GM23338 (cell line): ENCODE data around the gene PLEKHG5. TPM values are rescaled to one million over a fixed set of nuclear protein-coding genes. Genes with fewer than 3 reads are reported as not detected.

Experiments used
- ATAC-seq: fragments of 200-7000 bp; cut with Tn5 transposase; 3 replicates; pipeline ENCODE4 v1.9.1; 2020
- DNase-seq: peaks from one replicate; pipeline ENCODE4 v3.0.0-alpha.2; 2015; ENCODE audit warnings: low spot score
- H2AFZ ChIP-seq: fragments of 200-600 bp; sonication (generic); 2 replicates; pipeline ENCODE4 v1.8.0; 2016; ENCODE audit warnings: antibody characterized with exemption, mild to moderate bottlenecking, moderate library complexity
- H3F3A ChIP-seq: fragments of 200-600 bp; sonication (generic); replicated peaks from 2 replicates; pipeline ENCODE4 v1.8.0; 2017; ENCODE audit warnings: antibody characterized with exemption, mixed run types, low read depth
- H3K27ac ChIP-seq: fragments of 200-600 bp; sonication (generic); 2 replicates; pipeline ENCODE4 v1.6.1; 2016; ENCODE audit warnings: low read depth
- H3K27me3 ChIP-seq: fragments of 200-600 bp; sonication (generic); 2 replicates; pipeline ENCODE4 v1.8.0; 2016; ENCODE audit warnings: mild to moderate bottlenecking, mixed run types, moderate library complexity; ENCODE audit not compliant: insufficient read depth
- H3K36me3 ChIP-seq: fragments of 200-600 bp; sonication (generic); 2 replicates; pipeline ENCODE4 v1.8.0; 2016; ENCODE audit warnings: mild to moderate bottlenecking; ENCODE audit not compliant: insufficient read depth
- H3K4me1 ChIP-seq: fragments of 200-600 bp; sonication (generic); 2 replicates; pipeline ENCODE4 v1.8.0; 2016; ENCODE audit warnings: mild to moderate bottlenecking, moderate library complexity; ENCODE audit not compliant: insufficient read depth
- H3K4me2 ChIP-seq: fragments of 200-600 bp; sonication (generic); 2 replicates; pipeline ENCODE4 v1.7.1; 2017; ENCODE audit warnings: mixed run types
- H3K4me3 ChIP-seq: fragments of 200-600 bp; sonication (generic); 2 replicates; pipeline ENCODE4 v1.6.1; 2016; ENCODE audit warnings: mixed run types
- H3K79me2 ChIP-seq: fragments of 200-600 bp; sonication (generic); replicated peaks from 2 replicates; pipeline ENCODE4 v1.8.0; 2017; ENCODE audit warnings: mild to moderate bottlenecking; ENCODE audit not compliant: insufficient read depth
- H3K9me2 ChIP-seq: fragments of 200-600 bp; sonication (generic); 2 replicates; pipeline ENCODE4 v1.8.0; 2017; ENCODE audit not compliant: insufficient read depth
- H4K20me1 ChIP-seq: fragments of 200-600 bp; sonication (generic); replicated peaks from 2 replicates; pipeline ENCODE4 v1.8.0; 2017; ENCODE audit warnings: mild to moderate bottlenecking; ENCODE audit not compliant: insufficient read depth
- H3K27ac Mint-ChIP-seq: 2 replicates; pipeline ENCODE4 v1.8.0; 2020; ENCODE audit warnings: inconsistent platforms, mild to moderate bottlenecking, moderate library complexity, mixed read lengths
- H3K27me3 Mint-ChIP-seq: 3 replicates; pipeline ENCODE4 v1.8.0; 2022; ENCODE audit warnings: low read depth, mild to moderate bottlenecking, moderate library complexity, mixed read lengths, inconsistent platforms; ENCODE audit not compliant: insufficient read depth, poor library complexity
- H3K36me3 Mint-ChIP-seq: 3 replicates; pipeline ENCODE4 v1.8.0; 2021; ENCODE audit warnings: low read depth, mild to moderate bottlenecking, inconsistent platforms, moderate library complexity, mixed read lengths
- H3K4me1 Mint-ChIP-seq: 3 replicates; pipeline ENCODE4 v1.8.0; 2020; ENCODE audit warnings: mild to moderate bottlenecking, inconsistent platforms, mixed read lengths
- H3K4me3 Mint-ChIP-seq: 3 replicates; pipeline ENCODE4 v1.8.0; 2021; ENCODE audit warnings: moderate library complexity, mild to moderate bottlenecking, inconsistent platforms, mixed read lengths
- H3K9me3 Mint-ChIP-seq: 3 replicates; pipeline ENCODE4 v1.8.0; 2020; ENCODE audit warnings: moderate library complexity, mild to moderate bottlenecking, inconsistent platforms, mixed read lengths
- CREB1 ChIP-seq: fragments of 250-450 bp; sonication (Bioruptor Pico); IDR thresholded peaks from 2 replicates; pipeline ENCODE4 v1.5.0; 2020; ENCODE audit warnings: low read depth, mild to moderate bottlenecking, moderate library complexity
- CTCF ChIP-seq, 2 experiments: fragments of 200-600 bp in 1 of 2; sonication (generic) in 1 of 2; conservative IDR thresholded peaks; 2 replicates each; pipeline versions ENCODE4 v1.5.1 to v1.6.1; 2016 to 2017; ENCODE audit warnings: antibody characterized with exemption in 2 of 2, low read depth in 2 of 2, mild to moderate bottlenecking in 2 of 2, moderate library complexity in 1 of 2
- ETS1 ChIP-seq: IDR thresholded peaks from 2 replicates; pipeline ENCODE4 v1.6.1; 2016; ENCODE audit warnings: antibody characterized with exemption
- EZH2phosphoT487 ChIP-seq: fragments of 200-600 bp; sonication (generic); IDR thresholded peaks from one replicate; pipeline ENCODE4 v1.8.1; 2018; ENCODE audit warnings: antibody characterized with exemption; ENCODE audit not compliant: unreplicated experiment
- JUNB ChIP-seq: IDR thresholded peaks from one replicate; pipeline ENCODE4 v1.6.1; 2016; ENCODE audit warnings: antibody characterized with exemption; ENCODE audit not compliant: unreplicated experiment
- POLR2AphosphoS5 ChIP-seq: IDR thresholded peaks from 2 replicates; pipeline ENCODE4 v1.6.1; 2016; ENCODE audit warnings: antibody characterized with exemption, low read depth
- REST ChIP-seq: IDR thresholded peaks from one replicate; pipeline ENCODE4 v1.6.1; 2018; ENCODE audit warnings: antibody characterized with exemption; ENCODE audit not compliant: unreplicated experiment
- STAT1 ChIP-seq: IDR thresholded peaks from one replicate; pipeline ENCODE4 v1.6.1; 2016; ENCODE audit warnings: antibody characterized with exemption; ENCODE audit not compliant: unreplicated experiment
- ZNF114 ChIP-seq: fragments of 250-450 bp; sonication (Bioruptor Pico); IDR thresholded peaks from 2 replicates; pipeline ENCODE4 v1.5.0; 2020; ENCODE audit warnings: mild to moderate bottlenecking, moderate library complexity
- ZNF462 ChIP-seq: fragments of 250-450 bp; sonication (Bioruptor Pico); IDR thresholded peaks from 2 replicates; pipeline ENCODE4 v1.5.0; 2020; ENCODE audit warnings: mild to moderate bottlenecking, moderate library complexity
- polyA plus RNA-seq: library from polyadenylated mRNA; unstranded; fragments of >200 nt; fragmentation: Nextera tagmentation; extraction: Ambion mirVana; gene quantifications from 2 replicates; pipeline ENCODE4 v1.2.1, GENCODE V29; 2016
- total RNA-seq: library from RNA; depleted of rRNA; stranded (reverse); fragments of >200 nt; shearing (Covaris generic); gene quantifications from 2 replicates; pipeline ENCODE4 v1.2.3, GENCODE V29; 2014

The PLEKHG5 gene
- total and polyA plus RNA-seq, 2 experiments from 2014 or later = 9.0 to 26.4 TPM

- no peak for TF ChIP-seq ZNF462 (CRISPR knock-in tag)
These were observed 72.6 kb downstream of the PLEKHG5 start (continued) for GRCh38 chr1:6418668-6419396.

GRCh38 chr1:6417961-6418667 is 73.4 kb downstream of the PLEKHG5 start:
- H3K4me3 ChIP-seq = peak overlapping the region; percentile 65; the same call in 1 of the 2 replicates
- H3K9me2 ChIP-seq = no peaks in the 10 kb centered on the region
- no peak overlapping the region; the same call in 1 of the 2 replicates for H2AFZ ChIP-seq
- H3F3A ChIP-seq = peaks cover 16% of the 10 kb centered on the region
- Mint-ChIP-seq H3K27me3 (peaks cover 91% of the 10 kb centered on the region), H3K4me1 (peaks cover 9% of the 10 kb centered on the region), H3K9me3 (no peaks in the 10 kb centered on the region; the same call in 2 of the 3 replicates), H3K36me3 (no peaks in the 10 kb centered on the region), H3K27ac (no peak overlapping the region), H3K4me3 (no peak overlapping the region)
- H3K27ac ChIP-seq = no peak overlapping the region
- no peaks in the 10 kb centered on the region for H3K36me3 ChIP-seq
- peaks cover 19% of the 10 kb centered on the region for H3K4me1 ChIP-seq
- H4K20me1 ChIP-seq = peaks cover 8% of the 10 kb centered on the region; the same call in 1 of the 2 replicates
- H3K79me2 ChIP-seq = no peaks in the 10 kb centered on the region
- H3K4me2 ChIP-seq = peak overlapping the region; percentile 85; the same call in 1 of the 2 replicates
- no peak for DNase-seq
- ATAC-seq = no peak
- H3K27me3 ChIP-seq = peaks cover 96% of the 10 kb centered on the region
- TF ChIP-seq REST = no peak
- TF ChIP-seq CREB1 (CRISPR knock-in tag) = no peak
- no peak for TF ChIP-seq ZNF114 (CRISPR knock-in tag)
- no peak for TF ChIP-seq CTCF (conservative IDR thresholded peaks at IDR 0.05; ENCODE audit: low read depth in 2 of 2)
- TF ChIP-seq POLR2AphosphoS5 = no peak
- TF ChIP-seq ETS1 = no peak
- no peak for TF ChIP-seq EZH2phosphoT487
- no peak for TF ChIP-seq JUNB
- no peak for TF ChIP-seq STAT1
